Endodermal cell (in vitro differentiated cells): ENCODE results near the gene TMEM198. TPM values are rescaled to one million over a fixed set of nuclear protein-coding genes. Genes with fewer than 3 reads are reported as not detected.
A peak's percentile ranks its signal among the peaks of the same experiment; 100 is the strongest.

Source experiments
- DNase-seq: peaks from one replicate; pipeline ENCODE4 v3.0.0-alpha.2; 2017
- H3K27ac ChIP-seq: 2 replicates; pipeline ENCODE4 v1.5.1; 2013; ENCODE audit warnings: mild to moderate bottlenecking, low read depth, low read length, moderate library complexity
- H3K27me3 ChIP-seq: 2 replicates; pipeline ENCODE4 v1.6.1; 2013; ENCODE audit warnings: mild to moderate bottlenecking, low read length, moderate library complexity; ENCODE audit not compliant: insufficient read depth, control insufficient read depth, poor library complexity, severe bottlenecking
- H3K36me3 ChIP-seq: 2 replicates; pipeline ENCODE4 v1.7.0; 2013; ENCODE audit warnings: mild to moderate bottlenecking, low read length, moderate library complexity; ENCODE audit not compliant: control insufficient read depth, insufficient read depth
- H3K4me1 ChIP-seq: one replicate; pipeline ENCODE4 v1.7.0; 2013; ENCODE audit warnings: low read length; ENCODE audit not compliant: control insufficient read depth, insufficient read depth
- H3K4me3 ChIP-seq: 2 replicates; pipeline ENCODE4 v1.5.1; 2013; ENCODE audit warnings: mild to moderate bottlenecking, low read length, moderate library complexity
- H3K9ac ChIP-seq: 2 replicates; pipeline ENCODE4 v1.6.1; 2013; ENCODE audit warnings: mild to moderate bottlenecking, low read length, moderate library complexity; ENCODE audit not compliant: poor library complexity, severe bottlenecking; ENCODE audit errors: extremely low read depth
- H3K9me3 ChIP-seq: 2 replicates; pipeline ENCODE4 v1.6.1; 2013; ENCODE audit warnings: mild to moderate bottlenecking, low read length, moderate library complexity; ENCODE audit not compliant: control insufficient read depth
- H3K27ac Mint-ChIP-seq: 2 replicates; pipeline ENCODE4 v1.8.0; 2020; ENCODE audit warnings: mixed read lengths
- H3K27me3 Mint-ChIP-seq: 2 replicates; pipeline ENCODE4 v1.8.0; 2021; ENCODE audit warnings: mild to moderate bottlenecking, mixed read lengths; ENCODE audit not compliant: insufficient read depth
- H3K36me3 Mint-ChIP-seq: 2 replicates; pipeline ENCODE4 v1.8.0; 2020; ENCODE audit warnings: low read depth, mixed read lengths
- H3K4me1 Mint-ChIP-seq: 2 replicates; pipeline ENCODE4 v1.8.0; 2020; ENCODE audit warnings: mixed read lengths
- H3K4me3 Mint-ChIP-seq: 2 replicates; pipeline ENCODE4 v1.8.0; 2020; ENCODE audit warnings: mild to moderate bottlenecking, moderate library complexity, mixed read lengths
- H3K9me3 Mint-ChIP-seq: 2 replicates; pipeline ENCODE4 v1.8.0; 2020; ENCODE audit warnings: mild to moderate bottlenecking, mixed read lengths
- WGBS, 2 experiments: methylation state at CpG; one replicate each; pipeline versions ENCODE4 v1.1.5 to v1.1.7; 2013; ENCODE audit warnings: missing lambda C conversion rate in 2 of 2, mixed read lengths in 1 of 2; ENCODE audit not compliant: insufficient coverage in 1 of 2, insufficient read length in 1 of 2; 5-methylcytosine and 5-hydroxymethylcytosine counted together
- total RNA-seq, 2 donors: library from RNA; stranded (reverse); fragmentation: NEBNext Ultra II Directional in 1 of 2; extraction: Animal tissue kit (Norgen Biotek cat#: 25700) in 1 of 2; gene quantifications; 2 replicates in 1 of 2; 3 replicates in 1 of 2; pipeline ENCODE4 v1.2.1, GENCODE V29; 2021
- TF ChIP-seq, protein P1 (sequence below): fragments of 200-600 bp; sonication (generic); conservative IDR thresholded peaks from 2 replicates; pipeline ENCODE4 v1.5.0; 2021; ENCODE audit warnings: antibody characterized with exemption, mild to moderate bottlenecking

TMEM198 gene
- total RNA-seq, 2 donors from 2014 or later: 2.6 to 3.9 TPM

DNA sequence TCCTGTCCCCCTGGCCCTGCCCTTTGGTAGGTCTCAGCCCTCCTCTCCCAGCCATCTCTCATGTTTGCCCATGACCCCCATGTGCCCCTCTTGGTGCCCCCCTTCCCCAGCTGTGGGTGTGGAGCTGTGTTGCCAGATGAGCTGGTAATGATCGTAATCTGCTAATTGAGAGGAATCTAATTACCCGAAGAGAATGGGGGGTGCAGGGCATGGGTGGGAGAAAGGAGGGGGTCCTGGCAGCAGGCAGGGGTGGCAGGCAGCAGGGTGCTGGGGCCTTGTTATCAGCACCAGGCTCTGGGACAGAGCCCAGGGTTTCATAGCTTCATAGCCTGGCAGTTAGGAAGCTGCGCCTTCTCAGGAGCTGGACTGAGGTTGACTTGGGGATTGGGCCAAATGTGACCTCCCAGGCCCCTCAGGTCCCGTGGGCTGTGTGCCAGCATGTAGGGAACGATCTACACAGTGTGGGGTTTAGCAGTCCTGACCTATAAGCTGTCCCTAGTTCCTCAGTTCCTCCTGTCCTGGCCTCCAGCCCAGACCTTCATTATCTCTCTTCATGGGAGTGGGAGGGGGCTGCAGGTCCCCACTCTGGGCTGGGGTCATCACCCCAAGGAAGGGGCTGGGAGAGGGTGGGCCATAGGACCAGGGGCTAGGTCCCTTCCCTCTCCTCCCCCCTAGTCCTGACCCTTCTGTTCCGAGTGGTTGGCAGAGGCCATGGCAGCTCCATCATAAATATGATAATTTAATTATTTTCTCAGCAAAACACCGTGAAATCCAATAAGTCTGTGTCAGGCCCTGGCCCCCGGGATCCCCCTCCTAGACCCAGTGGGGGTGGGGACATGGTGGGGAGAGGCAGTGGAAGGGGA is 36.0 kb upstream of the TMEM198 start:
- Mint-ChIP-seq H3K27me3 (peaks cover 30% of the 10 kb centered on the region), H3K27ac (no peak overlapping the region), H3K36me3 (peaks cover 19% of the 10 kb centered on the region), H3K4me1 (peaks cover 20% of the 10 kb centered on the region), H3K9me3 (peaks cover 3% of the 10 kb centered on the region), H3K4me3 (no peak overlapping the region)
- peak; percentile 64 for DNase-seq
- TF ChIP-seq, protein P1, sequence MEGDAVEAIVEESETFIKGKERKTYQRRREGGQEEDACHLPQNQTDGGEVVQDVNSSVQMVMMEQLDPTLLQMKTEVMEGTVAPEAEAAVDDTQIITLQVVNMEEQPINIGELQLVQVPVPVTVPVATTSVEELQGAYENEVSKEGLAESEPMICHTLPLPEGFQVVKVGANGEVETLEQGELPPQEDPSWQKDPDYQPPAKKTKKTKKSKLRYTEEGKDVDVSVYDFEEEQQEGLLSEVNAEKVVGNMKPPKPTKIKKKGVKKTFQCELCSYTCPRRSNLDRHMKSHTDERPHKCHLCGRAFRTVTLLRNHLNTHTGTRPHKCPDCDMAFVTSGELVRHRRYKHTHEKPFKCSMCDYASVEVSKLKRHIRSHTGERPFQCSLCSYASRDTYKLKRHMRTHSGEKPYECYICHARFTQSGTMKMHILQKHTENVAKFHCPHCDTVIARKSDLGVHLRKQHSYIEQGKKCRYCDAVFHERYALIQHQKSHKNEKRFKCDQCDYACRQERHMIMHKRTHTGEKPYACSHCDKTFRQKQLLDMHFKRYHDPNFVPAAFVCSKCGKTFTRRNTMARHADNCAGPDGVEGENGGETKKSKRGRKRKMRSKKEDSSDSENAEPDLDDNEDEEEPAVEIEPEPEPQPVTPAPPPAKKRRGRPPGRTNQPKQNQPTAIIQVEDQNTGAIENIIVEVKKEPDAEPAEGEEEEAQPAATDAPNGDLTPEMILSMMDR: no peak
- Histone ChIP-seq H3K36me3 (peaks cover 10% of the 10 kb centered on the region), H3K27me3 (peaks cover 11% of the 10 kb centered on the region), H3K9me3 (no peaks in the 10 kb centered on the region), H3K27ac (peak overlapping the region; percentile 78), H3K4me3 (no peak overlapping the region), H3K9ac (no peak overlapping the region), H3K4me1 (peaks cover 5% of the 10 kb centered on the region)
- 82 to 83% methylated on average over 3 to 8 of the region's 8 CpGs for WGBS, 2 experiments

DNA sequence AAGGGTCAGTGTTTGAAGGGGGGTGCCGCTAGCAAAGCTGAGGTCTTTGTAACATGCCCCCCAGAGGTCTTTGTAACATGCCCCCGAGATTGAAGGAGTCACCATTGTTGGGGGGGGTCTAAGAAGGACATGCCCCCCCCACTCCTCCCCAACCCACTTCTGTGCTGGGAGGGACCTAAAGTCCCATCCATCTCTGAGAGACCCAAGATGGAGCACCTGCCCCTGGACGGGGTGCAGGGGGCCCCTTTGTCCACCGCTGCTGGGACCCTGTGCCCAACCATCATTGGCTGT is 35.4 kb upstream of the TMEM198 start:
- Mint-ChIP-seq H3K27ac (no peak overlapping the region), H3K4me1 (peaks cover 25% of the 10 kb centered on the region), H3K9me3 (peaks cover 3% of the 10 kb centered on the region), H3K27me3 (peaks cover 36% of the 10 kb centered on the region), H3K36me3 (peaks cover 17% of the 10 kb centered on the region), H3K4me3 (no peak overlapping the region)
- Histone ChIP-seq H3K9ac (no peak overlapping the region), H3K36me3 (peaks cover 8% of the 10 kb centered on the region), H3K4me1 (peaks cover 6% of the 10 kb centered on the region), H3K27me3 (peaks cover 16% of the 10 kb centered on the region), H3K4me3 (no peak overlapping the region), H3K9me3 (no peaks in the 10 kb centered on the region), H3K27ac (no peak overlapping the region)
- DNase-seq: no peak
- TF ChIP-seq, protein P1: no peak
- WGBS, 2 experiments: 78% methylated on average over 4 of the region's 4 CpGs; no CpG with 5 or more reads in 1 of the 2 experiments

DNA sequence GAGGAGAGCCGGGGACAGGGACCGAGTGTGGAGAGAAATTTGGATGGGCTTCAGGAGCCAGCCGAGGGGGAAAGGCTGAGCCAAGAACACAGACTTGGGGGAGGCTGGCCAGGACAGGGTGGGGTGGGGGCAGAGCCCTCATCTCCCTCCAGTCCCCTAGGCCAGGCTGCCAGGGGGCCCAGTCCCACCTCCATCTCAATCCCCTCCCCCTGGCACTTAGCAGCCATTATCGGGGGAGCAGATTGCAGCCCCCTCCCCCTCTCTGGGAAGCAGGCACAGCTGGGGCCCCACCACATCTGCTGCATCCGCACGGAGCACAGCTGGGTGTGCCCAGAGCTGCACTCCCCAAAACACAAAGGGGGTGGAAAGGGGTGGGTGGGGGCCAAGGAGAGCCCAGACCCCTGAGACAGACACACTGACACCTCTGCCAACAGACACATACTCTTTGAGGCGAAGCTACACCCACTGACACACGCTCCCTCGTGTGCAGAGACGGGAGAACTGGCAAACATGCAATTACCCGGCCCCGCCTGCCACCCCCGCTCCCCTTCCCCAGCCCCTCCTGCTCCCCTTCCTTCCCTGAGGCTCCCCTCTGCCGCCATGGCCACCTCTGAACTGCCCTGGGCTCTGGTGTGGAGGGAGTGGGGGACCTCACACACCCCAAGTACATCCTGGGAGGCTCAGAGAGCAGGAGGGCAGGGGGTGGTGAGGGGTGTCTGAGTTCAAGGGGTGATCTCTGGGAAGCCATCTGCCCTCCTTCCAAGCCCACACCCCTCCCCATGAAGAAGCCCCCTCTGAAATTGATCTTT is 34.7 kb upstream of the TMEM198 start:
- peak; percentile 57 for DNase-seq
- peaks cover 23% of the 10 kb centered on the region for H3K27me3 ChIP-seq
- Mint-ChIP-seq H3K4me3 (peak overlapping the region; percentile 60), H3K27ac (peak overlapping the region; percentile 48), H3K9me3 (peaks cover 3% of the 10 kb centered on the region), H3K4me1 (peaks cover 33% of the 10 kb centered on the region), H3K36me3 (peaks cover 10% of the 10 kb centered on the region), H3K27me3 (peaks cover 44% of the 10 kb centered on the region)
- H3K4me3 ChIP-seq: peak overlapping the region; percentile 80
- peaks cover 5% of the 10 kb centered on the region for H3K36me3 ChIP-seq
- peaks cover 9% of the 10 kb centered on the region for H3K4me1 ChIP-seq
- 38 to 53% methylated on average over 5 to 13 of the region's 14 CpGs for WGBS, 2 experiments
- no peak overlapping the region for H3K27ac ChIP-seq
- H3K9ac ChIP-seq: no peak overlapping the region
- TF ChIP-seq, protein P1: no peak
- H3K9me3 ChIP-seq: no peaks in the 10 kb centered on the region
